IMR-90 (cell line): Measurements from ENCODE around the gene TMEM239.

Source experiments
- BHLHE40 ChIP-seq: fragments of 150-350 bp; IDR thresholded peaks from 2 replicates; pipeline ENCODE4 v1.6.1; 2016; ENCODE audit warnings: mild to moderate bottlenecking, low read depth, low read length
- CEBPB ChIP-seq: IDR thresholded peaks from 2 replicates; pipeline ENCODE4 v1.6.1; 2012; ENCODE audit warnings: low read depth, low read length, improper control_type of control experiment
- CHD1 ChIP-seq: IDR thresholded peaks from 2 replicates; pipeline ENCODE4 v1.6.1; 2012; ENCODE audit warnings: low read depth, low read length, improper control_type of control experiment
- FOS ChIP-seq: fragments of 150-350 bp; IDR thresholded peaks from 2 replicates; pipeline ENCODE4 v1.6.1; 2016; ENCODE audit warnings: low read depth, low read length
- MAFK ChIP-seq: IDR thresholded peaks from 2 replicates; pipeline ENCODE4 v1.6.1; 2012; ENCODE audit warnings: low read depth, low read length, improper control_type of control experiment
- MAZ ChIP-seq: IDR thresholded peaks from 2 replicates; pipeline ENCODE4 v1.6.1; 2012; ENCODE audit warnings: low read depth, mild to moderate bottlenecking, low read length, improper control_type of control experiment, moderate library complexity, borderline replicate concordance
- MXI1 ChIP-seq: IDR thresholded peaks from 2 replicates; pipeline ENCODE4 v1.6.1; 2012; ENCODE audit warnings: low read depth, mild to moderate bottlenecking, low read length, moderate library complexity, borderline replicate concordance
- NFE2L2 ChIP-seq: fragments of 150-350 bp; IDR thresholded peaks from 2 replicates; pipeline ENCODE4 v1.6.1; 2016; ENCODE audit warnings: low read depth, mild to moderate bottlenecking, low read length
- POLR2A ChIP-seq: IDR thresholded peaks from 2 replicates; pipeline ENCODE4 v1.6.1; 2012; ENCODE audit warnings: mild to moderate bottlenecking, low read depth, low read length
- RAD21 ChIP-seq: IDR thresholded peaks from 2 replicates; pipeline ENCODE4 v1.6.1; 2012; ENCODE audit warnings: low read length, improper control_type of control experiment
- RFX5 ChIP-seq: IDR thresholded peaks from 2 replicates; pipeline ENCODE4 v1.8.0; 2012; ENCODE audit warnings: low read depth, mild to moderate bottlenecking, low read length, moderate library complexity
- SMC3 ChIP-seq: fragments of 150-350 bp; IDR thresholded peaks from 2 replicates; pipeline ENCODE4 v1.6.1; 2016; ENCODE audit warnings: low read depth, mild to moderate bottlenecking, antibody characterized with exemption, low read length, moderate library complexity
- TF ChIP-seq, protein P1 (sequence below): conservative IDR thresholded peaks from 2 replicates; pipeline ENCODE4 v1.5.1; 2012; ENCODE audit warnings: mild to moderate bottlenecking, low read depth, low read length, improper control_type of control experiment
- TF ChIP-seq, protein P2 (sequence below): fragments of 150-350 bp; IDR thresholded peaks from 2 replicates; pipeline ENCODE4 v1.6.1; 2017; ENCODE audit warnings: mild to moderate bottlenecking, antibody characterized with exemption, low read length, low read depth

DNA sequence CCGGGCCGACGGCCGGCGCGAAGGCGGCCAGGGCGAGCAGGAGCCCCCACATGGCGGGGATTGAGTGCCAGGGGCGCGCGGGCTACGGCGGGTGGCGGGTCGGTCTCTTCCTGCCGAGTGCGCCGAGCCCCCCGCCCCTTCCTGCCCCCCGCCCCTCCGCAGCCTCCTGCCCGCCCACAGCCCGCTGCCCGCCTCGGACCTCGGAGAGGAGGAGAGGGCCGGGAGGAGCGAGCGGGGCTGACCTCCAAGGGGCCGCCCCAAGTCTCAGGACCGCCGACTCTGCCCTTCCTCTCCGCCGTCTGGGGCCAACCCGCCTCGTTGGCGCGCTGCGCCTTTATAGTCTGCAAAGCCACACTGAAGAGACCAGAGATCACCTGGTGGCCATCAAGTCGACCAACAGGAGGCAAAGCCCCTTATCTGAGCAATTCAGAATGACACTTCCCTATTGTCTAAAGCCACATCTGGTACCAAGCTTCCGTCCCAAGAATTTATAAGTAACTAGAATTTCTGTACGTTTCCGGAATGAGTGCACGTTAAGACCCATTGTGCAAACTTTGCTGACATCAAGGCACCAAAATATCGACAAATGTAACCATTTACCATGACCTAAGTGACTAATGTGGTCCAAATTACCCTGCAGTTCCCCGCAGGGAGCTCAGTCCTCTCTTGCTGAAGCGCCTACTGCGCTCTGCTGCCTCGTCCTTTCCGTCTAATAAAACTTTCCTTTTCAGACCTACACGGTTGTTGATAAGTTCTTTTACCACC lies 15.5 kb upstream of the TMEM239 start, which contains the start of gene CPXM1:
- TF ChIP-seq FOS (no peak), RAD21 (no peak), MAZ (no peak), CHD1 (no peak), POLR2A (no peak), NFE2L2 (no peak), BHLHE40 (no peak), RFX5 (no peak), MAFK (no peak), SMC3 (no peak), MXI1 (no peak), CEBPB (no peak)
- TF ChIP-seq, protein P1, sequence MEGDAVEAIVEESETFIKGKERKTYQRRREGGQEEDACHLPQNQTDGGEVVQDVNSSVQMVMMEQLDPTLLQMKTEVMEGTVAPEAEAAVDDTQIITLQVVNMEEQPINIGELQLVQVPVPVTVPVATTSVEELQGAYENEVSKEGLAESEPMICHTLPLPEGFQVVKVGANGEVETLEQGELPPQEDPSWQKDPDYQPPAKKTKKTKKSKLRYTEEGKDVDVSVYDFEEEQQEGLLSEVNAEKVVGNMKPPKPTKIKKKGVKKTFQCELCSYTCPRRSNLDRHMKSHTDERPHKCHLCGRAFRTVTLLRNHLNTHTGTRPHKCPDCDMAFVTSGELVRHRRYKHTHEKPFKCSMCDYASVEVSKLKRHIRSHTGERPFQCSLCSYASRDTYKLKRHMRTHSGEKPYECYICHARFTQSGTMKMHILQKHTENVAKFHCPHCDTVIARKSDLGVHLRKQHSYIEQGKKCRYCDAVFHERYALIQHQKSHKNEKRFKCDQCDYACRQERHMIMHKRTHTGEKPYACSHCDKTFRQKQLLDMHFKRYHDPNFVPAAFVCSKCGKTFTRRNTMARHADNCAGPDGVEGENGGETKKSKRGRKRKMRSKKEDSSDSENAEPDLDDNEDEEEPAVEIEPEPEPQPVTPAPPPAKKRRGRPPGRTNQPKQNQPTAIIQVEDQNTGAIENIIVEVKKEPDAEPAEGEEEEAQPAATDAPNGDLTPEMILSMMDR: no peak
- TF ChIP-seq, protein P2, sequence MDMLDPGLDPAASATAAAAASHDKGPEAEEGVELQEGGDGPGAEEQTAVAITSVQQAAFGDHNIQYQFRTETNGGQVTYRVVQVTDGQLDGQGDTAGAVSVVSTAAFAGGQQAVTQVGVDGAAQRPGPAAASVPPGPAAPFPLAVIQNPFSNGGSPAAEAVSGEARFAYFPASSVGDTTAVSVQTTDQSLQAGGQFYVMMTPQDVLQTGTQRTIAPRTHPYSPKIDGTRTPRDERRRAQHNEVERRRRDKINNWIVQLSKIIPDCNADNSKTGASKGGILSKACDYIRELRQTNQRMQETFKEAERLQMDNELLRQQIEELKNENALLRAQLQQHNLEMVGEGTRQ: no peak
